HCT116 (cell line): ENCODE measurements around the gene PLB1. TPM values are rescaled to one million over a fixed set of nuclear protein-coding genes. Genes with fewer than 3 reads are reported as not detected.

Source experiments
- ATAC-seq: fragments of 200-7000 bp; cut with Tn5 transposase; 2 replicates; pipeline ENCODE4 v1.9.1; 2020; ENCODE audit warnings: mild to moderate bottlenecking, moderate library complexity
- BruUV-seq: library from RNA; stranded (reverse); fragments of 400-500 nt; replicated peaks from 2 replicates; lab custom pipeline; 2021; lab: Mats Ljungman, UMichigan
- CTCF ChIA-PET: fragments of 300-600 bp; sonication (Branson Sonifier 250); formaldehyde crosslinking; loops from one replicate; lab custom pipeline; 2021; ENCODE audit warnings: antibody characterized with exemption; lab: Charles Lee
- POLR2A ChIA-PET: fragments of 300-600, 350-600 bp; sonication (Branson Sonifier 250); formaldehyde crosslinking; loops from one replicate; lab custom pipeline; 2021; ENCODE audit warnings: antibody characterized with exemption; lab: Charles Lee
- RAD21 ChIA-PET, 2 experiments: fragments of 300-600 bp; sonication (Branson Sonifier 250); formaldehyde crosslinking; loops; one replicate each; lab custom pipeline; 2023; ENCODE audit warnings: low total read pairs in 2 of 2; ENCODE audit not compliant: uncharacterized antibody in 2 of 2, unreplicated experiment in 2 of 2, low non-redundant PET in 1 of 2; lab: Charles Lee
- DNase-seq: peaks from one replicate; pipeline ENCODE4 v3.0.0-alpha.2; 2010; ENCODE audit warnings: low read depth, low spot score
- H2AFZ ChIP-seq: fragments of 200-600 bp; shearing (Covaris generic), sonication (generic); 2 replicates; pipeline ENCODE4 v1.6.1; 2017; ENCODE audit warnings: low read depth, mixed run types, mixed read lengths, antibody characterized with exemption, low read length; ENCODE audit not compliant: poor library complexity, severe bottlenecking
- H3K27ac ChIP-seq: 2 replicates; pipeline ENCODE4 v1.5.1; 2012; ENCODE audit warnings: low read depth, low read length
- H3K27me3 ChIP-seq: fragments of 200-600 bp; sonication (generic); 2 replicates; pipeline ENCODE4 v1.6.1; 2016; ENCODE audit warnings: mixed run types, low read length, mixed read lengths; ENCODE audit not compliant: insufficient read depth
- H3K36me3 ChIP-seq, 2 experiments: fragments of 200-500 bp in 1 of 2; fragments of 200-600 bp in 1 of 2; sonication (Bioruptor generic) in 1 of 2; sonication (generic) in 1 of 2; 2 replicates each; pipeline versions ENCODE4 v1.5.1 to v1.6.1; 2014 to 2016; ENCODE audit warnings: low read length in 2 of 2, inconsistent platforms in 1 of 2, mixed read lengths in 1 of 2, mixed run types in 1 of 2; ENCODE audit not compliant: insufficient read depth in 2 of 2, control insufficient read depth in 1 of 2
- H3K4me1 ChIP-seq, 2 experiments: fragments of 200-600 bp in 1 of 2; sonication (generic) in 1 of 2; 2 replicates each; pipeline versions ENCODE4 v1.5.1 to v1.6.1; 2012 to 2017; ENCODE audit warnings: low read length in 2 of 2, inconsistent platforms in 1 of 2, mild to moderate bottlenecking in 1 of 2, mixed read lengths in 1 of 2, mixed run types in 1 of 2, moderate library complexity in 1 of 2; ENCODE audit not compliant: insufficient read depth in 2 of 2, control insufficient read depth in 1 of 2
- H3K4me2 ChIP-seq: fragments of 200-600 bp; sonication (generic); 2 replicates; pipeline ENCODE4 v1.6.1; 2017; ENCODE audit warnings: mixed run types, low read length, mixed read lengths
- H3K4me3 ChIP-seq, 2 experiments: fragments of 200-600 bp in 1 of 2; sonication (generic) in 1 of 2; replicated peaks in 1 of 2; 2 replicates each; pipeline ENCODE4 v1.5.1; 2011 to 2016; ENCODE audit warnings: low read length in 2 of 2, control low read depth in 1 of 2, low read depth in 1 of 2, mild to moderate bottlenecking in 1 of 2, mixed read lengths in 1 of 2, mixed run types in 1 of 2
- H3K79me2 ChIP-seq: fragments of 200-600 bp; sonication (generic); 2 replicates; pipeline ENCODE4 v1.6.1; 2017; ENCODE audit warnings: mild to moderate bottlenecking, mixed run types, low read length, moderate library complexity, mixed read lengths; ENCODE audit not compliant: insufficient read depth
- H3K9ac ChIP-seq: fragments of 200-600 bp; sonication (generic); 2 replicates; pipeline ENCODE4 v1.6.1; 2016; ENCODE audit warnings: low read length, mixed read lengths
- H3K9me2 ChIP-seq: fragments of 200-600 bp; sonication (generic), shearing (Covaris generic); 2 replicates; pipeline ENCODE4 v1.6.1; 2017; ENCODE audit warnings: mixed run types, mild to moderate bottlenecking, moderate library complexity; ENCODE audit not compliant: insufficient read depth
- H3K9me3 ChIP-seq, 2 experiments: fragments of 200-500 bp in 1 of 2; fragments of 200-600 bp in 1 of 2; sonication (Bioruptor generic) in 1 of 2; sonication (generic) in 1 of 2; 2 replicates each; pipeline ENCODE4 v1.6.1; 2014 to 2017; ENCODE audit warnings: low read length in 2 of 2, mixed read lengths in 2 of 2, inconsistent platforms in 1 of 2, low read depth in 1 of 2, mild to moderate bottlenecking in 1 of 2, mixed run types in 1 of 2, moderate library complexity in 1 of 2; ENCODE audit not compliant: control insufficient read depth in 1 of 2, insufficient read depth in 1 of 2
- H4K20me1 ChIP-seq: fragments of 200-600 bp; sonication (generic), shearing (Covaris generic); 2 replicates; pipeline ENCODE4 v1.6.1; 2017; ENCODE audit warnings: mixed run types, mild to moderate bottlenecking, moderate library complexity; ENCODE audit not compliant: insufficient read depth
- ATF3 ChIP-seq: IDR thresholded peaks from 2 replicates; pipeline ENCODE4 v1.6.1; 2012
- CEBPB ChIP-seq: IDR thresholded peaks from 2 replicates; pipeline ENCODE4 v1.6.1; 2012; ENCODE audit warnings: low read depth
- JUND ChIP-seq: IDR thresholded peaks from 2 replicates; pipeline ENCODE4 v1.6.1; 2012
- MAX ChIP-seq: IDR thresholded peaks from 2 replicates; pipeline ENCODE4 v1.6.1; 2012
- POLR2AphosphoS5 ChIP-seq: IDR thresholded peaks from 2 replicates; pipeline ENCODE4 v1.6.1; 2011; ENCODE audit warnings: mild to moderate bottlenecking, low read depth, low read length, moderate library complexity
- SIN3A ChIP-seq: IDR thresholded peaks from 2 replicates; pipeline ENCODE4 v1.6.1; 2012; ENCODE audit warnings: low read depth
- SP1 ChIP-seq: IDR thresholded peaks from 2 replicates; pipeline ENCODE4 v1.6.1; 2012; ENCODE audit warnings: low read depth
- YY1 ChIP-seq: IDR thresholded peaks from 2 replicates; pipeline ENCODE4 v1.6.1; 2011; ENCODE audit warnings: low read length, low read depth, moderate library complexity, mild to moderate bottlenecking; ENCODE audit not compliant: insufficient replicate concordance; ENCODE audit errors: extremely low read depth
- intact Hi-C: fragments of 100-400 bp; cut with micrococcal nuclease; formaldehyde crosslinking; loops from 2 replicates; pipeline ENCODE4 v1.10.0; 2022
- total RNA-seq: library from RNA; stranded (reverse); gene quantifications from one replicate; pipeline ENCODE4 v1.2.1, GENCODE V29; 2021; ENCODE audit not compliant: unreplicated experiment

Gene PLB1
- total RNA-seq, 1 experiment from 2014 or later = 0.49 TPM

- peak; percentile 53 for TF ChIP-seq CEBPB
- TF ChIP-seq POLR2AphosphoS5 = peak; percentile 40; the same call in 1 of the 2 replicates
- TF ChIP-seq SIN3A = peak; percentile 91
These were observed 88.2 kb downstream of the PLB1 start (continued) for GRCh38 chr2:28583899-28584553.

GRCh38 chr2:28586867-28587266 lies 91.0 kb downstream of the PLB1 start:
- Histone ChIP-seq H3K4me3 (no peak overlapping the region), H3K4me1 (peaks cover 17 to 51% of the 10 kb centered on the region in 2 experiments), H3K27me3 (no peaks in the 10 kb centered on the region), H3K27ac (no peak overlapping the region), H3K4me2 (no peak overlapping the region), H3K79me2 (no peaks in the 10 kb centered on the region), H3K36me3 (no peaks in the 10 kb centered on the region), H3K9me2 (no peaks in the 10 kb centered on the region), H3K9me3 (no peaks in the 10 kb centered on the region), H4K20me1 (no peaks in the 10 kb centered on the region), H3K9ac (no peak overlapping the region), H2AFZ (no peak overlapping the region)
- ChIA-PET POLR2A (no interaction called here), RAD21 (no interaction called here), CTCF (interaction anchor here (1.1 to 2.1 kb wide), 2 partner anchors 8 to 20 kb away, joined by 3 to 10 read pairs; no protein-coding TSS in a partner anchor)
- no peak for DNase-seq
- intact Hi-C loops = no loop called here
- TF ChIP-seq ATF3 = no peak
- TF ChIP-seq SP1 = no peak
- TF ChIP-seq JUND = no peak
- no peak for TF ChIP-seq MAX
- no peak for TF ChIP-seq YY1
- ATAC-seq = no peak
- BruUV-seq = no TSS peak
